ENCODE results near the gene ZCCHC3.
"Not testable (repeated sequence)": the region's sequence is repeated elsewhere in the genome, so short reads cannot be mapped to it uniquely, and the experiment has no call there.

The ZCCHC3 gene

DNA sequence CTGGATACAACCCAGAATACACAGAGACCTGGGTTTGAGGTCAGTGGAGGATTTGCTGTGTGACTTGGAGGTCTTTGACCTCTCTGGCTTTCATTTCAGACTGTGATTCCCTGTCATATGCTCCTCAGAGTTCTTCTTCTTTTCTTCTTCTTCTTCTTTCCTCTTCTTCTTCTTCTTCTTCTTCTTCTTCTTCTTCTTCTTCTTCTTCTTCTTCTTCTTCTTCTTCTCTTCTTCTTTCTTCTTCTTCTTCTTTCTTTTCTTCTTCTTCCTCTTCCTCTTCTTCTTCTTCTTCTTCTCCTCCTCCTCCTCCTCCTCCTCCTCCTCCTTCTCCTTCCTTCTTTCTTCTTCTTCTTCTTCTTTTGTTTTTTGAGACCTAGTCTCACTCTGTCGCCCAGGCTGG lies 38.7 kb downstream of the ZCCHC3 start:
- DNase-seq (ENCODE audit: low read depth in 2 of 2, low spot score in 1 of 2), result not testable (repeated sequence)

DNA sequence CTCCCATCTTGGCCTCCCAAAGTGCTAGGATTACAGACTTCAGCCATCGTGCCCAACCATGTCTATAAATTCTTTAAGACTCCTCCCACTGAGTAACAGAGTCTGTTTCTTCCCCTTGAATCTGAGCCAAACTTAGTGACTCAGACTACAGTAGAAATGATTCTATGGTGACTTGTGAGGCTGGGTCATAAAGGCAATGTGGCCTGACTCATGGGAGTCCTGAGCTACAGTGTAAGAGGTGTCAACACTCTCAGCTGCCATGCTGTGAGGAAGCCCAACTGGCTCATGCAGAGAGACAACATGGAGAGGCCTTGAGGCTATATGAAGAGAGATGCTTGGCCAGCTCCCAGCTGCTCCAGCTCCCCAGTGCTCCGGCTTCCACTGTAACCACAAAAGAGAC lies 44.3 kb downstream of the ZCCHC3 start:
- no peak for DNase-seq (ENCODE audit: low read depth in 2 of 2, low spot score in 1 of 2)

DNA sequence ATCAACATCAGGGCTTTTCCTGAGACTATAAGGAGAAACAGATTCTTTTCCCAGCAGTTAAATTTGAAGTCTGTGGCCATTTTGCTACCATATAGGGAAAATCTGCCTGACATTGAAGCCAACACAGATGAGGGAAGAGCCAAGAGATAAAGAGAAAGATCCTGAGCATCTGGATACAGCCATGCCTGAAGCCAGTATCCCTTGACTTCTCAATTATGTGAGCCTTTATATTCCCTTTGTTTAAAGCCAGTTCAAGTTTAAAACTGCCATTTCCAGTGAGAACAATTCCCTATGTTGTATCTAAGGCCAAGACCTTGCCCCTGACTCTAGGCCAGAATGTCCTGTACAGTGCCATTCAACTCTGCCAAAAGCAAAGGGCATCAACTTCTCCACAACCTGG lies 45.7 kb downstream of the ZCCHC3 start:
- no peak for DNase-seq (ENCODE audit: low read depth in 2 of 2, low spot score in 1 of 2)

DNA sequence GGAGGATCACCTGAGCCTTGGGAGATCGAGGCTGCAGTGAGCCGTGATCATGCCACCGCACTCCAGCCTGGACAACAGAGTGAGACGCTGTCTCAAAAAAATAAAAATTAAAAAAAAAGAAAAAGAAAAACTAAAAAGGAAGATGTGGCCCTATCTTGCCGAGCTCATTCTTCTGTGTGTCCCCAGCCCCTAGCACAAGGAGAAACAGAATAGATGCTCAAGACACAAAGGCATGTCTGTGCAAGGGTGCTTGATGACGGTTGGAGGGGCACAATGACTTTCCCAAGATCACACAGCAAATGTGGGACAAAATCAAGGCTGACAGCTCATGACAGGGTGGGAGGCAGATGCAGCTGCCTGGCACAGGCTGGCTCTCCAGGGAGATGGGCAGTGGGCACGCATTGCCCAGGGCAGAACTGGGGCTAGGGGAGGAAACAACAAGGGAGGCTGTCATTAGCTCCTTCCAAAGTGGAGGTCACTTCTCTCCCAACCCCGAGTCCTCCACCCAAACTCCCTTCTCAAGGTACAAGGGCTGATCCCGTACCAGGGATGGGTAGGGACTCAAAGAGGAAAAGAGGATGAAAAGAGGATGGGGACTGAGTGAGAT lies 48.8 kb downstream of the ZCCHC3 start:
- DNase-seq (ENCODE audit: low read depth in 2 of 2, low spot score in 1 of 2), result no peak

DNA sequence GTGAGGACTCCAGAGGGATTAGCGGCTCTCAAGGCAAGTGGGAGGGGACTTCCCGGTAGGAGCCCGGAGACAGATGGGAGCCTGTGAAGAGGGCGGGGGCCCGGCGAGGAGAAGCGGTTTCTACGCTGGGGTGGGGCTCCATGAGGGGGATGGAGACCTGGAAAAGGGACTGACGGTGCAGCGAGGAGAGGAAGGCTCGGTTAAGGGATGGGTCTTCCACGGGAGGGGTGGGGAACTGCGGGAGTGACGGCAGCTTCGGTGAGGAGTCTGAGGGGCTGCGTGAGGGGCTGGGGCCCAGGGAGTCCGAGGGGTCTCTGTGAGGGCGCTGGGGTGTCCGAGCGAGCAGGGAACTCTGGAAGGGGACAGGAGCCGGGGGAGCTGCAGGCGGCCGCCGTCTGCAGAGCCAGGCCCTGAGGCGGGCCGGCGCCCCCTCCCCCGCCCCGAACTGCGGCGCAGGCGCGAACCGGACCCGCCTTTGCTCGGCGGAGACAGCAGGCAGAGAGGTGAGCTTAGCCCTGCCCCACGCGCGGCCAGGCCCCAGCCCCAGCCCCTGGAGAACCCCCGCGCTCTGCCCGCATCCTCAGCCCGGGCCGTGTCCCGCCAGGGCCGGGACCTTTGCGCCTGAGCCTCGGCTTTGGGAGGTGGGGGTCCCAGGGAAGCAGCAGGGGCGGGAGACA lies 49.4 kb downstream of the ZCCHC3 start, which contains the start of gene NRSN2:
Gene NRSN2 (plus strand): TSS at position 472 of the 677 bp plus-strand sequence. CDS start 2,533 bp downstream, outside the sequence.
- no peak for DNase-seq (ENCODE audit: low read depth in 2 of 2, low spot score in 1 of 2)

DNA sequence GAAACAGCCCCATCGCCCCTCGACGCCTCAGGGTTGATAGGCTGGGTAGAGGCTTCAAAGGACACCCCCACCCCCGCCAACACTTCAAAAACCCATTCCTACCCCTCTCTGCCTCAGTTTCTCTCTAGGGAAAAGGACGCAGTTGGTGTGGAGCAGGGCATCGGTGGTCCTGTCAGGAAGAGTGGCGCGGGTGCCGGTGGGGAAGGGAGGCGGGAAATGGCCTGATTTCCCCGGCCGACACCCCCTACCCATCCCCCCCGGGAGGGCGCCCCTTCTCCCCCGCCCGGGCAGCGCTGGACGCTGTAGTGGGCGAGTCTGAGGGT lies 49.9 kb downstream of the ZCCHC3 start:
- DNase-seq (ENCODE audit: low read depth in 2 of 2, low spot score in 1 of 2), result no peak

DNA sequence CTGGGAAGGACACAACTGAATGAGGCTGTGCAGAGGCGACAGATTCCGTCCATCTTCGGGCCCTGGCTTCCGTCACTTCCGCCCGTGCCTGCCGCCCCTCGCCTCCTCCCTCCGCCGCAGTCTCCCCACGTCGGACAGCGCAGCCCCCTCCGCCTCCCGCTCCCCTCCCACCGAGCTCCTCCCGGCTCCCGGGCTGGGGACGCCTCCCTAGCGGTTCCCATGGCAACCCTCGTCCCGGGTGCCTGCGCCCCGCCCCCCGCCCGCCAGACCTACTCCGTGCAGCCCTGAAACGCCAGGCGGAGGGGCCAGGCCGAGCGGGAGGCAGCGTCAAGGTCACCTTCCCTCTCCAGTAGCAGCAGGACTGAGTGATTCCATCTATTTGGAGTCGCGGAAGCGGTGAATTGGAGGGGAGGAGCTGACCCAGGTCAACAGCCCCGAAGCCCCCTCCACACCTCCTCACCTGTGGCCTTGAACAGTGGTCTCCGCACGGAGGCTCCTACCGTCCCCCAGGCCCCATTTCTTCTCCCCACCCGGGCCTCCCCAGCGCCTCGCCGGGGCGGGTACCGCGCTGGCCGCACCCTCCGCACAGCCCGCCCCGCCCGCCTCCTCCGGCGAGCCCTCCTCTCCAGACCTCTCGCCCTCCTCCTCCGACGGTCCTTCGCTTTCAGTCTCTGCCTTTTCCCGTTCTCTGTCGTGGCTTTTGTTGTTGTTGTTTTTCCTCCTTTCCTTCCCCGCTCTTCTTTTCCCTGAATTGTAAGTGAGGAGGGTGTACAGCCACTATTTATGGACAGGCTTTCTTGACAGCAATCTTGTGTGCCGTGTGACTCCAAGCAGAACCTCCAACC lies 50.5 kb downstream of the ZCCHC3 start:
- DNase-seq (ENCODE audit: low read depth in 2 of 2, low spot score in 1 of 2), result no peak

DNA sequence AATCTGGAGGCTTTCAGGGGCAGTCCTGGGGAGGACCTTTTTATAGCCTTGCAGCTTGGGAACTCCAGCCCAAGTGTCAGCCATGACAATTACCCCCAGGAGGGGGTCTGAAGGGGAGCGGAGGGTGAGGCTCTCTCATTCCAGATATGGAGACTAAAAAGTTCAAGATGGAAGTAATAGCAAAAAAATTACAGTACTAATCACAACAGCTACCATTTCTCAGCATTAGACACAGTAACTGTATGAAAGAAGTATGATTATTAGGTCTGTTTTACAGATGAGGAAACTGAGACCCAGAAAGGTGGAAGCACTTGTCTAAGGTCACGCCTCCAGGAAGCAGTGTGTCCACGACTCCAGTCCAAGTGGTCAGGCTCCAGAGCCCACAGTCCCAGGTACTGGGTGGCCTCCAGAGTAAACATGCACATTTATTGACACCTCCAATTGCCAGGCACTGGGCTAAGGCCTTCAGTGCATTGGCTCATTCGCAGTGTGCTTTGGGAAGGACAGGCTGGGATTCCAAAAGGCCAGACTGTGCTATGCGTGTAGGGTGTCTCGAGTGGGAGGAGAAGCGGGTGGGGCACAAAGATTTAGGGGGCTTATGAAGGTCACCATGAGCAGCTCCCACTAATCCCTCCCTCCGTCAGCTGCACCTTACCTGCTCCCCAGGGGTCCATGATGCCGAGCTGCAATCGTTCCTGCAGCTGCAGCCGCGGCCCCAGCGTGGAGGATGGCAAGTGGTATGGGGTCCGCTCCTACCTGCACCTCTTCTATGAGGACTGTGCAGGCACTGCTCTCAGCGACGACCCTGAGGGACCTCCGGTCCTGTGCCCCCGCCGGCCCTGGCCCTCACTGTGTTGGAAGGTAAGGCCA lies 51.8 kb downstream of the ZCCHC3 start:
- DNase-seq (ENCODE audit: low read depth in 2 of 2, low spot score in 1 of 2), result no peak
